HG03159 (cell line): ENCODE results near the gene C19orf53.

Experiments
- ATAC-seq: cut with Tn5 transposase; IDR thresholded peaks from one replicate; pipeline ENCODE4 v1.9.1; 2021; ENCODE audit warnings: mild to moderate bottlenecking, moderate library complexity; ENCODE audit not compliant: unreplicated experiment

C19orf53 gene

GRCh38 chr19:13825489-13826441 is 51.5 kb downstream of the C19orf53 start:
- no peak for ATAC-seq

GRCh38 chr19:13826652-13827235 is 52.5 kb downstream of the C19orf53 start:
- no peak for ATAC-seq

GRCh38 chr19:13827656-13828055 is 53.4 kb downstream of the C19orf53 start:
- ATAC-seq = no peak
